ENCODE results near the gene NUFIP2. TPM values are rescaled to one million over a fixed set of nuclear protein-coding genes. Genes with fewer than 3 reads are reported as not detected.

The NUFIP2 gene
- total RNA-seq, 1 donor from 2014 or later, result 56.0 TPM

DNA sequence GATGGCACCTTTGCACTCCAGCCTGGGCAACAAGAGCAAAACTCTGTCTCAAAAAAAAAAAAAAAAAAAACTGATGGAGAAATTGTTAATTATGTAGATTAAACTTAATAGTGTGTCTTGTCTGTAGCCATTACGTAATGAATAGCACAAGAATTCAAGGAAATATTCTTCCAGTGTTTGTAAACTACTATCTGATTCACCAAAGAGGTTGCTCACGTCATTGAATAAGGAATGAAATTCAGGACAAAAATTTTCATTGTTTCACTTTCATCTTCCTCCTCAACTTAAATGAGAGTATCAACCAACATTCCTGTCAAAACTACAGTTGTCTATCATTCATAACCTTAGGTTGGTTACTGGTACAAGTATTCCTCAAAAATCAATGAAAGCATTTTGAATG is 83.1 kb downstream of the NUFIP2 start:
- TF ChIP-seq, protein P1, sequence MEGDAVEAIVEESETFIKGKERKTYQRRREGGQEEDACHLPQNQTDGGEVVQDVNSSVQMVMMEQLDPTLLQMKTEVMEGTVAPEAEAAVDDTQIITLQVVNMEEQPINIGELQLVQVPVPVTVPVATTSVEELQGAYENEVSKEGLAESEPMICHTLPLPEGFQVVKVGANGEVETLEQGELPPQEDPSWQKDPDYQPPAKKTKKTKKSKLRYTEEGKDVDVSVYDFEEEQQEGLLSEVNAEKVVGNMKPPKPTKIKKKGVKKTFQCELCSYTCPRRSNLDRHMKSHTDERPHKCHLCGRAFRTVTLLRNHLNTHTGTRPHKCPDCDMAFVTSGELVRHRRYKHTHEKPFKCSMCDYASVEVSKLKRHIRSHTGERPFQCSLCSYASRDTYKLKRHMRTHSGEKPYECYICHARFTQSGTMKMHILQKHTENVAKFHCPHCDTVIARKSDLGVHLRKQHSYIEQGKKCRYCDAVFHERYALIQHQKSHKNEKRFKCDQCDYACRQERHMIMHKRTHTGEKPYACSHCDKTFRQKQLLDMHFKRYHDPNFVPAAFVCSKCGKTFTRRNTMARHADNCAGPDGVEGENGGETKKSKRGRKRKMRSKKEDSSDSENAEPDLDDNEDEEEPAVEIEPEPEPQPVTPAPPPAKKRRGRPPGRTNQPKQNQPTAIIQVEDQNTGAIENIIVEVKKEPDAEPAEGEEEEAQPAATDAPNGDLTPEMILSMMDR (conservative IDR thresholded peaks at IDR 0.05), result no peak

DNA sequence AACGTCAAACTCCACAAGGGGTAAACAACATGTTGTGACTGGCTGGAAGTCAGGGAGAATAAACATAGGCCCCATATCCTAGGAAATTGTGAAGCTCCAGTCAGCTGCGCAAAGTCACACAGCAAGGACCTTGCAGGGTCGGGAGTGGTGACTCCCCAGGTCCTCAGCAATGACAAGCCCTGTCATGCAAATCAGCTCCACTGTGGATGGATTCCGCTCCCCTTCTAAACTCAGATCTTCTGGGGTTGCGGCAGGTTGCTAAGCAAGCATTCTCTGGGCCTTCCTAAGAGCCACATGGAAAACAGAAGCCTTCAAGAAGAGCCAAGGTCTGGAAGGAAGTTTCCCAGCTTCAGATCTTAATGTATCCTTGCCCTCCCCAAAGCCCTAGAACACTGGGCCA is 84.9 kb downstream of the NUFIP2 start:
- TF ChIP-seq, protein P1 (conservative IDR thresholded peaks at IDR 0.05), result no peak
- no peaks in the 10 kb centered on the region for H3K27me3 Mint-ChIP-seq
- H3K4me1 Mint-ChIP-seq (ENCODE audit: unreplicated experiment), result no peaks in the 10 kb centered on the region
- no peak for DNase-seq (ENCODE audit: extremely low spot score, unreplicated experiment)
- no peak overlapping the region for H3K27ac Mint-ChIP-seq
- H3K4me3 Mint-ChIP-seq, result no peak overlapping the region
- H3K36me3 Mint-ChIP-seq, result no peaks in the 10 kb centered on the region
- H3K9me3 Mint-ChIP-seq, result no peaks in the 10 kb centered on the region

More for the DNA sequence above, 83.1 kb downstream of the NUFIP2 start:
- H3K9me3 Mint-ChIP-seq, result no peaks in the 10 kb centered on the region
- H3K36me3 Mint-ChIP-seq, result no peaks in the 10 kb centered on the region
- no peaks in the 10 kb centered on the region for H3K4me1 Mint-ChIP-seq (ENCODE audit: unreplicated experiment)
- no peak for DNase-seq (ENCODE audit: extremely low spot score, unreplicated experiment)
- H3K27ac Mint-ChIP-seq, result no peak overlapping the region
- no peak overlapping the region for H3K4me3 Mint-ChIP-seq
- H3K27me3 Mint-ChIP-seq, result no peaks in the 10 kb centered on the region

DNA sequence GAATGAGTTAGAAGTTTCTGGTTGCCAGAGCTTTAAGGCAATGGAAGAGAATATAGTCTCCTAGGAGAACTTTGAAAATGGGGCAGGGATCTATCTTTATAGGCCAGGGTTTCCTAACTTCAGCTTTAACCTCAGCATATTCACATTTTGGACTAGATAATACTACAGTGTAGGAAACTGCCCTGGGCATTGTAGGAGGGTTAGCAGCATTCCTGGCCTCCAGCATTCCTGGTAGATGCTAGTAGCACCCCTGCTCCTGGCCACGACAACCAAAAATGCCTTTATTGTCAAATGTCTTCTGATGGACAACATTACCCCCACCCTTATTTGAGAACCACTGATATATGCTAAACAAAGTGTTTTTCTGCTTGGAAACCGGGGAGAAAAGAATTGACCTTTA is 86.0 kb downstream of the NUFIP2 start:
- Mint-ChIP-seq H3K4me1 (ENCODE audit: unreplicated experiment) (no peaks in the 10 kb centered on the region), H3K36me3 (no peaks in the 10 kb centered on the region), H3K4me3 (no peak overlapping the region), H3K27me3 (no peaks in the 10 kb centered on the region), H3K9me3 (no peaks in the 10 kb centered on the region), H3K27ac (no peak overlapping the region)
- no peak for DNase-seq (ENCODE audit: extremely low spot score, unreplicated experiment)
- TF ChIP-seq, protein P1 (conservative IDR thresholded peaks at IDR 0.05), result no peak

Other genes with a start within 250 kb of the NUFIP2 start
- gene MYO18A, start 113.8 kb downstream of the NUFIP2 start, total RNA-seq (ENCODE audit: low replicate concordance), result 46.6 and 49.1 TPM in 2 replicates
- 1.4 TPM in 1 of 2 replicates, not detected in the other for gene CRYBA1, start 47.3 kb downstream of the NUFIP2 start, total RNA-seq (ENCODE audit: low replicate concordance)
- 55.3 and 63.5 TPM in 2 replicates for gene TAOK1, start 96.2 kb upstream of the NUFIP2 start, total RNA-seq (ENCODE audit: low replicate concordance)